K562 (cell line): ENCODE measurements around the gene TMEM203. TPM values are rescaled to one million over a fixed set of nuclear protein-coding genes. Genes with fewer than 3 reads are reported as not detected.
A peak's percentile ranks its signal among the peaks of the same experiment; 100 is the strongest.

Source experiments
- CSDE1 ChIP-seq, 2 experiments: fragments of 450-650 bp; IDR thresholded peaks; 2 replicates each; pipeline ENCODE4 v1.6.1; 2016; ENCODE audit warnings: mild to moderate bottlenecking in 1 of 2
- FOXA1 ChIP-seq: fragments of 450-650 bp; IDR thresholded peaks from 2 replicates; pipeline ENCODE4 v1.6.1; 2016; ENCODE audit warnings: mild to moderate bottlenecking, borderline replicate concordance
- FOXK2 ChIP-seq, 2 experiments: fragments of 450-650 bp; IDR thresholded peaks in 1 of 2; conservative IDR thresholded peaks in 1 of 2; 2 replicates each; pipeline ENCODE4 v1.6.1; 2016; ENCODE audit warnings: low read depth in 2 of 2, mild to moderate bottlenecking in 1 of 2
- HCFC1 ChIP-seq: IDR thresholded peaks from 2 replicates; pipeline ENCODE4 v1.6.1; 2012; ENCODE audit warnings: low read depth, low read length, improper control_type of control experiment
- KAT7 ChIP-seq: sonication (generic); formaldehyde crosslinking; IDR thresholded peaks from 2 replicates; pipeline ENCODE4 v1.8.0; 2022; ENCODE audit warnings: missing genetic modification reagents, mild to moderate bottlenecking, borderline replicate concordance
- MYC ChIP-seq, 2 experiments: fragments of 250-450 bp in 1 of 2; sonication (Bioruptor Pico) in 1 of 2; IDR thresholded peaks; 2 replicates each; pipeline versions ENCODE4 v1.5.1 to v1.6.1; 2012 to 2021; ENCODE audit warnings: low read depth in 2 of 2, borderline replicate concordance in 1 of 2, improper control_type of control experiment in 1 of 2, low read length in 1 of 2, mild to moderate bottlenecking in 1 of 2, moderate library complexity in 1 of 2
- PHF8 ChIP-seq: fragments of 200-600 bp; sonication (generic); IDR thresholded peaks from 2 replicates; pipeline ENCODE4 v1.6.1; 2012; ENCODE audit warnings: mixed run types, mild to moderate bottlenecking, inconsistent platforms, low read length, moderate library complexity, borderline replicate concordance
- PHTF2 ChIP-seq: fragments of 250-450 bp; sonication (Bioruptor Pico); IDR thresholded peaks from 2 replicates; pipeline ENCODE4 v1.5.0; 2021; ENCODE audit warnings: mild to moderate bottlenecking
- POLR2G ChIP-seq: fragments of 200-400 bp; formaldehyde crosslinking; IDR thresholded peaks from 2 replicates; pipeline ENCODE4 v1.6.1; 2017; ENCODE audit warnings: low read depth, mild to moderate bottlenecking, antibody characterized with exemption, low read length, moderate library complexity
- PREB ChIP-seq: sonication (generic); formaldehyde crosslinking; IDR thresholded peaks from 2 replicates; pipeline ENCODE4 v1.8.1; 2023; ENCODE audit warnings: mild to moderate bottlenecking, missing genetic modification reagents
- RB1 ChIP-seq: fragments of 450-650 bp; IDR thresholded peaks from 2 replicates; pipeline ENCODE4 v1.6.1; 2017; ENCODE audit warnings: low read depth, mild to moderate bottlenecking
- RCOR1 ChIP-seq, 2 experiments: IDR thresholded peaks; 2 replicates each; pipeline ENCODE4 v1.6.1; 2012; ENCODE audit warnings: low read depth in 2 of 2, low read length in 2 of 2, borderline replicate concordance in 1 of 2, improper control_type of control experiment in 1 of 2
- SAFB ChIP-seq: fragments of 200-400 bp; formaldehyde crosslinking; IDR thresholded peaks from 2 replicates; pipeline ENCODE4 v1.6.1; 2017; ENCODE audit warnings: low read depth, low read length, borderline replicate concordance
- SUPT5H ChIP-seq: fragments of 450-650 bp; IDR thresholded peaks from 2 replicates; pipeline ENCODE4 v1.6.1; 2016
- TAF9B ChIP-seq: fragments of 450-650 bp; IDR thresholded peaks from 2 replicates; pipeline ENCODE4 v1.6.1; 2018; ENCODE audit warnings: mild to moderate bottlenecking; ENCODE audit not compliant: partially characterized antibody
- WHSC1 ChIP-seq: IDR thresholded peaks from one replicate; pipeline ENCODE4 v1.6.1; 2012; ENCODE audit warnings: low read length, control low read depth, inconsistent platforms
- ZNF695 ChIP-seq: fragments of 450-650 bp; formaldehyde crosslinking; IDR thresholded peaks from 2 replicates; pipeline ENCODE4 v1.4.0; 2020; ENCODE audit warnings: mild to moderate bottlenecking, moderate library complexity
- polyA plus RNA-seq, 8 experiments: library from polyadenylated mRNA; depleted of rRNA in 4 of 8; stranded (reverse) in 5 of 8; unstranded in 3 of 8; fragments of >200 nt; fragmentation: Nextera tagmentation in 2 of 8; fragmentation: Illumina TruSeq in 1 of 8; extraction: Ambion mirVana in 2 of 8; extraction: Trizol in 1 of 8; gene quantifications; 2 replicates each; pipeline versions ENCODE4 v1.2.1 to v1.2.3, GENCODE V29; 2011 to 2014; ENCODE audit warnings: inconsistent platforms in 1 of 8, missing spikeins in 1 of 8
- total RNA-seq, 7 experiments: library from RNA; depleted of rRNA in 6 of 7; stranded (reverse); fragments of >200 nt in 6 of 7; fragmentation: Illumina TruSeq in 2 of 7; extraction: Trizol in 2 of 7; gene quantifications; 2 replicates each; pipeline versions ENCODE4 v1.2.1 to v1.2.3, GENCODE V29; 2011 to 2021; ENCODE audit warnings: low replicate concordance in 1 of 7
- TF ChIP-seq, protein P1 (sequence below): fragments of 450-650 bp; IDR thresholded peaks from 2 replicates; pipeline ENCODE4 v1.6.1; 2017; ENCODE audit warnings: antibody characterized with exemption
- TF ChIP-seq, protein P2 (sequence below): sonication (generic); formaldehyde crosslinking; IDR thresholded peaks from 2 replicates; pipeline ENCODE4 v1.8.0; 2023; ENCODE audit warnings: missing genetic modification reagents, mild to moderate bottlenecking, borderline replicate concordance

Gene TMEM203
- total and polyA plus RNA-seq, 9 of the 15 experiments (the other 6 are each of a cell fraction or from before 2014, with no cell fraction given) = 8.8 to 59.5 (median 37.6) TPM

GRCh38 chr9:137200311-137201204 is 4.9 kb downstream of the TMEM203 start, which contains the start of gene TPRN (continued):
- TF ChIP-seq POLR2G = peak; percentile 98
- peak; percentile 79; the same call in 1 of the 2 replicates for TF ChIP-seq KAT7 (CRISPR knock-in tag)
- TF ChIP-seq, protein P1, sequence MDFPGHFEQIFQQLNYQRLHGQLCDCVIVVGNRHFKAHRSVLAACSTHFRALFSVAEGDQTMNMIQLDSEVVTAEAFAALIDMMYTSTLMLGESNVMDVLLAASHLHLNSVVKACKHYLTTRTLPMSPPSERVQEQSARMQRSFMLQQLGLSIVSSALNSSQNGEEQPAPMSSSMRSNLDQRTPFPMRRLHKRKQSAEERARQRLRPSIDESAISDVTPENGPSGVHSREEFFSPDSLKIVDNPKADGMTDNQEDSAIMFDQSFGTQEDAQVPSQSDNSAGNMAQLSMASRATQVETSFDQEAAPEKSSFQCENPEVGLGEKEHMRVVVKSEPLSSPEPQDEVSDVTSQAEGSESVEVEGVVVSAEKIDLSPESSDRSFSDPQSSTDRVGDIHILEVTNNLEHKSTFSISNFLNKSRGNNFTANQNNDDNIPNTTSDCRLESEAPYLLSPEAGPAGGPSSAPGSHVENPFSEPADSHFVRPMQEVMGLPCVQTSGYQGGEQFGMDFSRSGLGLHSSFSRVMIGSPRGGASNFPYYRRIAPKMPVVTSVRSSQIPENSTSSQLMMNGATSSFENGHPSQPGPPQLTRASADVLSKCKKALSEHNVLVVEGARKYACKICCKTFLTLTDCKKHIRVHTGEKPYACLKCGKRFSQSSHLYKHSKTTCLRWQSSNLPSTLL = no peak
- TF ChIP-seq WHSC1 = no peak
- no peak for TF ChIP-seq FOXA1
- TF ChIP-seq PREB = no peak
- TF ChIP-seq SAFB = peak; percentile 63; the same call in 1 of the 2 replicates
- peak; percentile 3; the same call in 1 of the 2 replicates for TF ChIP-seq HCFC1
- TF ChIP-seq ZNF695 (CRISPR knock-in tag) = no peak
- TF ChIP-seq RB1 = peak; percentile 23
- no peak for TF ChIP-seq PHTF2 (CRISPR knock-in tag)
- TF ChIP-seq SUPT5H = peak; percentile 88
- peak in 1 of 2 experiments; percentile 70; a peak in 1 of 4 replicates for TF ChIP-seq FOXK2 (conservative IDR thresholded peaks at IDR 0.05 in 1 of 2, IDR thresholded peaks at IDR 0.05 in 1 of 2; ENCODE audit: low read depth in 2 of 2)
- TF ChIP-seq PHF8 = peak; percentile 81; the same call in 1 of the 2 replicates
- no peak for TF ChIP-seq CSDE1 (IDR thresholded peaks at IDR 0.05)
- TF ChIP-seq, protein P2, sequence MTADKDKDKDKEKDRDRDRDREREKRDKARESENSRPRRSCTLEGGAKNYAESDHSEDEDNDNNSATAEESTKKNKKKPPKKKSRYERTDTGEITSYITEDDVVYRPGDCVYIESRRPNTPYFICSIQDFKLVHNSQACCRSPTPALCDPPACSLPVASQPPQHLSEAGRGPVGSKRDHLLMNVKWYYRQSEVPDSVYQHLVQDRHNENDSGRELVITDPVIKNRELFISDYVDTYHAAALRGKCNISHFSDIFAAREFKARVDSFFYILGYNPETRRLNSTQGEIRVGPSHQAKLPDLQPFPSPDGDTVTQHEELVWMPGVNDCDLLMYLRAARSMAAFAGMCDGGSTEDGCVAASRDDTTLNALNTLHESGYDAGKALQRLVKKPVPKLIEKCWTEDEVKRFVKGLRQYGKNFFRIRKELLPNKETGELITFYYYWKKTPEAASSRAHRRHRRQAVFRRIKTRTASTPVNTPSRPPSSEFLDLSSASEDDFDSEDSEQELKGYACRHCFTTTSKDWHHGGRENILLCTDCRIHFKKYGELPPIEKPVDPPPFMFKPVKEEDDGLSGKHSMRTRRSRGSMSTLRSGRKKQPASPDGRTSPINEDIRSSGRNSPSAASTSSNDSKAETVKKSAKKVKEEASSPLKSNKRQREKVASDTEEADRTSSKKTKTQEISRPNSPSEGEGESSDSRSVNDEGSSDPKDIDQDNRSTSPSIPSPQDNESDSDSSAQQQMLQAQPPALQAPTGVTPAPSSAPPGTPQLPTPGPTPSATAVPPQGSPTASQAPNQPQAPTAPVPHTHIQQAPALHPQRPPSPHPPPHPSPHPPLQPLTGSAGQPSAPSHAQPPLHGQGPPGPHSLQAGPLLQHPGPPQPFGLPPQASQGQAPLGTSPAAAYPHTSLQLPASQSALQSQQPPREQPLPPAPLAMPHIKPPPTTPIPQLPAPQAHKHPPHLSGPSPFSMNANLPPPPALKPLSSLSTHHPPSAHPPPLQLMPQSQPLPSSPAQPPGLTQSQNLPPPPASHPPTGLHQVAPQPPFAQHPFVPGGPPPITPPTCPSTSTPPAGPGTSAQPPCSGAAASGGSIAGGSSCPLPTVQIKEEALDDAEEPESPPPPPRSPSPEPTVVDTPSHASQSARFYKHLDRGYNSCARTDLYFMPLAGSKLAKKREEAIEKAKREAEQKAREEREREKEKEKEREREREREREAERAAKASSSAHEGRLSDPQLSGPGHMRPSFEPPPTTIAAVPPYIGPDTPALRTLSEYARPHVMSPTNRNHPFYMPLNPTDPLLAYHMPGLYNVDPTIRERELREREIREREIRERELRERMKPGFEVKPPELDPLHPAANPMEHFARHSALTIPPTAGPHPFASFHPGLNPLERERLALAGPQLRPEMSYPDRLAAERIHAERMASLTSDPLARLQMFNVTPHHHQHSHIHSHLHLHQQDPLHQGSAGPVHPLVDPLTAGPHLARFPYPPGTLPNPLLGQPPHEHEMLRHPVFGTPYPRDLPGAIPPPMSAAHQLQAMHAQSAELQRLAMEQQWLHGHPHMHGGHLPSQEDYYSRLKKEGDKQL (CRISPR knock-in tag) = no peak
- TF ChIP-seq MYC (IDR thresholded peaks at IDR 0.05; ENCODE audit: low read depth, low read length) = peak; percentile 59
- TF ChIP-seq MYC (CRISPR knock-in tag; IDR thresholded peaks at IDR 0.05; ENCODE audit: borderline replicate concordance, low read depth) = no peak
- no peak for TF ChIP-seq RCOR1 (IDR thresholded peaks at IDR 0.05; ENCODE audit: borderline replicate concordance in 1 of 2, low read depth in 2 of 2, low read length in 2 of 2)
- TF ChIP-seq TAF9B = no peak
